ENCODE measurements around the gene ITPR2.

ITPR2 gene

DNA sequence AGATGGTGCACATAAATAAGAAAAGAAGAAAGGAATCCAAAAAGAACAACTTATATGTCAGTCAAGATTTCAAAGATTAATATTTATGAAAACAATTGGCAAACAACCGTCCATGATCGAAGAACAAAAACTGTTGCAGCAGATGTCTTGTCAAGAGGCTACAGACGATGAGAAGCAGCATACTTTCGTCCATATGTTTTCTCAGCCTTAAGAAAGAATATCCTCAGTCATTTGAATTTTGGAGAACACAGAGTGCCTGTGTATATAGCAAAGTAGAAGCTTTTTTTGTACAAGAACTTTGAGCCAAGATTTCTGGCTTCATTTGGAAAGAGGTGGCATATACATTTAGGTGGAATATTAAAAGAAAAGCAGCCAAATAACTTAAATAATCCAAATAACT, 297.2 kb downstream of the ITPR2 start:
- POLR2A ChIA-PET (ENCODE audit: low non-redundant PET), result no interaction called here
- CTCF ChIA-PET, result no interaction called here
- no peak for DNase-seq (ENCODE audit: low spot score)
- no peak overlapping the region for H3K27ac ChIP-seq
- TF ChIP-seq, protein P1, sequence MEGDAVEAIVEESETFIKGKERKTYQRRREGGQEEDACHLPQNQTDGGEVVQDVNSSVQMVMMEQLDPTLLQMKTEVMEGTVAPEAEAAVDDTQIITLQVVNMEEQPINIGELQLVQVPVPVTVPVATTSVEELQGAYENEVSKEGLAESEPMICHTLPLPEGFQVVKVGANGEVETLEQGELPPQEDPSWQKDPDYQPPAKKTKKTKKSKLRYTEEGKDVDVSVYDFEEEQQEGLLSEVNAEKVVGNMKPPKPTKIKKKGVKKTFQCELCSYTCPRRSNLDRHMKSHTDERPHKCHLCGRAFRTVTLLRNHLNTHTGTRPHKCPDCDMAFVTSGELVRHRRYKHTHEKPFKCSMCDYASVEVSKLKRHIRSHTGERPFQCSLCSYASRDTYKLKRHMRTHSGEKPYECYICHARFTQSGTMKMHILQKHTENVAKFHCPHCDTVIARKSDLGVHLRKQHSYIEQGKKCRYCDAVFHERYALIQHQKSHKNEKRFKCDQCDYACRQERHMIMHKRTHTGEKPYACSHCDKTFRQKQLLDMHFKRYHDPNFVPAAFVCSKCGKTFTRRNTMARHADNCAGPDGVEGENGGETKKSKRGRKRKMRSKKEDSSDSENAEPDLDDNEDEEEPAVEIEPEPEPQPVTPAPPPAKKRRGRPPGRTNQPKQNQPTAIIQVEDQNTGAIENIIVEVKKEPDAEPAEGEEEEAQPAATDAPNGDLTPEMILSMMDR (conservative IDR thresholded peaks at IDR 0.05; ENCODE audit: low read depth), result no peak

DNA sequence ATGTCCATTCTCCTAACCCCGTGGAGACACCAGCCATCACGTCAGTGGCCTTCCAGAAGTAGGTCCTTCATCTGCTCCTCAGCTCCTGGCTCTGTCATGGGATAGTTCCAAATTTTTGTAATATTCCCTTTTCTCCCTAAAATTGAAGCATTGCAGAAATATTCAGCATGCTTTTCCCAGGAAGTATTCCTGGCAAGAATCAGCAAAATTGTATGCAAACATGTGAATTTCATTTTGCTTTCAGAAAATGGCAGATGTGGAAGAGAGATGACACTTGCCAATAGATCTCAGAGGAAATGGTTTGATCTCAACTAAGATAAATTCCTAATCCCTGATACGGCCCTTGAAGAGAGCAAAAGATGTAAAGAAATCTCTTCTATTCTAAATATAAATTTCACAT, 298.9 kb downstream of the ITPR2 start:
- no peak overlapping the region for H3K27ac ChIP-seq
- ChIA-PET POLR2A (ENCODE audit: low non-redundant PET) (no interaction called here), CTCF (no interaction called here)
- TF ChIP-seq, protein P1 (conservative IDR thresholded peaks at IDR 0.05; ENCODE audit: low read depth), result no peak
- no peak for DNase-seq (ENCODE audit: low spot score)

DNA sequence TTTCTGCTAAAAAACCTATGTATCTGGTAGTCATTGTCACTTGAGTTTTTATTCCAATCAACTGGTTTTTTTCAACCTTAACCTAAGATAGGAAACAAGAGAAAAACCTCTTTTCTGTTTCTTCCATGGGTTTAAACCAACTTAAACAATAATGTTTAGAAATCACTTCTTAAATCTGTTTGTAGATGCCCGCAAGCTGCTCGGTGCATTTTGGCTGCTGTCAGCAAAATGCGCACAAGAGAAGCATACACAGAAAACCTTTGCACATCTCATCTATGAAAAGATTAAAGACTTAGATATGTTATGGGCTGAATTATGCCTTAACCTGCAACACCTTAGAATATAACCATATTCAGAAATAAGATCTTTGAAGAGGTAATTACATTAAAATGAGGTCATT, 299.8 kb downstream of the ITPR2 start:
- ChIA-PET POLR2A (ENCODE audit: low non-redundant PET) (no interaction called here), CTCF (no interaction called here)
- TF ChIP-seq, protein P1 (conservative IDR thresholded peaks at IDR 0.05; ENCODE audit: low read depth), result no peak
- no peak overlapping the region for H3K27ac ChIP-seq
- DNase-seq (ENCODE audit: low spot score), result no peak

DNA sequence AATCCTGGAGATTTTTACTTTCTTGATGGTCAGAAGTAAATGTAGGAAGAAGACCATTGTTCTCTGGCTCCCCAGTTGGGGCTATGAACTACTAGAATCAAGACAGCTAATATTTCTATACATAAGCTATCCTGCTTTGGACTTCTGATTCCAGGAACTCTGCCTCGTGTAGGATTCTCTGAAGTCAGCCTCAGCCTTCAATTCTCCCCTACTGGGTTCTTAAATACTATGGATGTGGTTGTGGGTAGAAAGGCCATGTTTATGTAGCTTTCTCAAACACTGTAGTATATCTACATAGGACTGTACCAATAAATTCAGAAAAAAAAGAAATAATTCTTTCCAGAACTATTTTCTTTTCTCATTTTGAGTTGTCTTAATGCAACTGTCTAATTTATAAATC, 302.5 kb downstream of the ITPR2 start:
- POLR2A ChIA-PET (ENCODE audit: low non-redundant PET), result no interaction called here
- no peak for DNase-seq (ENCODE audit: low spot score)
- TF ChIP-seq, protein P1 (conservative IDR thresholded peaks at IDR 0.05; ENCODE audit: low read depth), result no peak
- H3K27ac ChIP-seq, result no peak overlapping the region
- CTCF ChIA-PET, result no interaction called here

DNA sequence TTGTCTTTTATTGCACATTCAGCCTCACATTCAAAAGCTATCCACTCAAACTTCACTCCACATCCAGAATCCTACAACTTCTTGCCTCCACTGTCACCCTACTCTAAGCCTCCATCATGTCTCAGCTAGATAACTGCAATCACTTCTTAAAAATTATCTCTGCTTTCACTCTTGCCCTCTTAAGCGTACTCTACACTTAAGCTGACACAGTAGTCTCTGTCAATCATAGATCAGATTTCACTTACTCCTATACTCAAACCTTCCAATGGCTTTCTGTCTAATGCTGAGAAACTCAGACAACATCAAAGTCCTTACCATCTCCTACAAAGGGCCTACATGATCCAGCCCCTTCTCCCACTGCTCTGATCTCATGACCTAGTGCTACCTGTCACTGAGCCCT, 304.1 kb downstream of the ITPR2 start:
- POLR2A ChIA-PET (ENCODE audit: low non-redundant PET), result no interaction called here
- no peak overlapping the region for H3K27ac ChIP-seq
- DNase-seq (ENCODE audit: low spot score), result no peak
- CTCF ChIA-PET, result interaction anchor here (0.8 kb wide), 1 partner anchor 354 kb away, joined by 6 read pairs; no protein-coding TSS in a partner anchor
- TF ChIP-seq, protein P1 (conservative IDR thresholded peaks at IDR 0.05; ENCODE audit: low read depth), result no peak

DNA sequence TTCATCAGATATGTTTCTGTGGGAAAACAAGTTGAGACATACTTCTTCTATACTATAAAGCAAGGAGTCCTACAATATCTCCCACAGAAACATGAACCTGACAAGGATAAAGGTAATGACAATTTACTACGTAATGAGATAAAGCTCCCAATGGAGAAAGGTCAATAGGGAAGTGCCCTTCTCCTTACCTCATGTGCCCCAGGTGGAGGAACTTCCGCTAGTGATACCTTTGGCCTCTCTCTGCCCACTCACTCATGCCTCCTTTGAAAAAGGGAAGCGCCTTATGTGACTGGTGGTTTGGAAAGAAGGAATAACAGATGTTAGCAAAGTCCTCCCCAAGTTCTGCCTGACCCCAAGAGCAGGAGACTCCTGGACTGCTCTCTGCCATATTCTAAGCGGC, 305.3 kb downstream of the ITPR2 start:
- ChIA-PET POLR2A (ENCODE audit: low non-redundant PET) (no interaction called here), CTCF (no interaction called here)
- TF ChIP-seq, protein P1 (conservative IDR thresholded peaks at IDR 0.05; ENCODE audit: low read depth), result no peak
- DNase-seq (ENCODE audit: low spot score), result no peak
- H3K27ac ChIP-seq, result no peak overlapping the region

Data from RWPE1 (cell line).